Measurements from ENCODE around the gene ZMYM4.
"Not testable (repeated sequence)": the region's sequence is repeated elsewhere in the genome, so short reads cannot be mapped to it uniquely, and the experiment has no call there.

ZMYM4 gene

DNA sequence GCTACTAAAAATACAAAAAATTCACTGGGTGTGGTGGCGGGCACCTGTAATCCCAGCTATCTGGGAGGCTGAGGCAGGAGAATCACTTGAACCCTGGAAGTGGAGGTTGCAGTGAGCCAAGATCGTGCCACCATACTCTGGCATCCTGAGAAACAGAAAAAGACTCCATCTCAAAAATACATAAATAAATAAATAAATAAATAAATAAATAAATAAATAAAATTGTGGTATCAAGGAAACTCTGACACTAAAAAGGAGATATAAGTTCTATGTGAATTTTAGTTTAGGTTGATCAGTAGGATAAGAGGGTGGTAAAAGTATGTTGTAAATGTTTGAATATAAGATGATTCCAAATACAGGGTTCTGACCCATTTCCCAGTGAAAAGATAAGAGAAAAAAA, 63.1 kb downstream of the ZMYM4 start:
- not testable (repeated sequence) for DNase-seq

GRCh38 chr1:35334485-35334884, 66.0 kb downstream of the ZMYM4 start:
- DNase-seq: no peak

DNA sequence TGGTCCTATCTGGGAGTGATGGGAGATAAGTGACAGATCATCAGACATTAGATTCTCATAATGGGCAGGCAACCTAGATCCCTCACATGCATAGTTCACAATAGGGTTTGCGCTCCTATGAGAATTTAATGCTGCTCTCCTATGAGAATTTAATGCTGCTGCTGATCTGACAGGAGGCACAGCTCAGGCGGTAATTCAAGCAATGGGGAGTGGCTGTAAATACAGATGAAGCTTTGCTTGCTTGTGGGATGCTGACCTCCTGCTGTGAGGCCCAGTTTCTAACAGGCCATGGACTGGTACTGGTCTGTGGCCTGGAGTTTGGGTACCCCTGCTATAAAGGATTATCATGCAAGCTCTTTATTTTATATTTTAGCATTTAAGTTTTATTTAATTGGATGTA, 72.0 kb downstream of the ZMYM4 start:
- DNase-seq: no peak

- no peak for DNase-seq
Measured at GRCh38 chr1:35345439-35345981, 77.0 kb downstream of the ZMYM4 start.

GRCh38 chr1:35350872-35351271, 82.4 kb downstream of the ZMYM4 start:
- DNase-seq: no peak

GRCh38 chr1:35359995-35360394, 91.5 kb downstream of the ZMYM4 start:
- DNase-seq: no peak

- no peak for DNase-seq
Measured at GRCh38 chr1:35361638-35362037, 93.1 kb downstream of the ZMYM4 start.

GRCh38 chr1:35364741-35365140, 96.2 kb downstream of the ZMYM4 start:
- no peak for DNase-seq

GRCh38 chr1:35367914-35368313, 99.4 kb downstream of the ZMYM4 start:
- no peak for DNase-seq

GRCh38 chr1:35369922-35370671, 101.6 kb downstream of the ZMYM4 start:
- no peak for DNase-seq

DNA sequence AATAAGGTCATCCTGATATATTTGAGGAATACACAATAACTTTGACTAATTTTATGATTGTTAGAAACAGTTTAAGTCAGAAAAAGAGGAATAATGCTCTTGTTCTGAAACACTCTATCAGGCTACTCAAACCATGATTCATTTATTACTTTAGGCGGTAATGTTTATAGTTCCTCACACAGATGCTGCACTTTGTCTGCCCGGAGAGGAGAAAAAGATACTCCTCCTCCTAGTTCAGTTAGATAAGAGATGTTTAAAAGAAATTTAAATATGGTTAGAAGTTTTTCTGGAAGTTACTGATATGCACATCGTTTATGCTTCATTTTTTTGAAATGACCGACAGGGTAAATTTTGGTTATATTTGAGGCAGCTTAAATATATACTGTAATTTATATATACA, 103.0 kb downstream of the ZMYM4 start:
- DNase-seq: no peak

DNA sequence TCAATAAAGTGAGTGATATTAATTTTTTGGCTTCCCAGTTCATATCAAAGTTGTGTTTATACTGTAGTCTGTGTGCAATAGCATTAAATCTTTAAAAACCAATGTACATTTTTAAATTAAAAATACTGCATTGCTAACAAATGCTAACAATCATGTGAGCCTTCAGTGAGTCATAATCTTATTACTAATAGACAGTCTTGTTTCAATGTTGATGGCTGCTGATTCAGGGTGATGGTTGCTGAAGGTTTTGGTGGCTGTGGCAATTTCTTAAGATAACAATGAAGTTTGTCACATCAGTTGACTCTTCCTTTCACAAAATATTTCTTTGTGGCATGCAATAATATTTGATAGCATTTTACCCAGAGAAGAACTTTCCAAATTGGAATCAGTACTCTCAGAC, 109.0 kb downstream of the ZMYM4 start:
- no peak for DNase-seq

DNA sequence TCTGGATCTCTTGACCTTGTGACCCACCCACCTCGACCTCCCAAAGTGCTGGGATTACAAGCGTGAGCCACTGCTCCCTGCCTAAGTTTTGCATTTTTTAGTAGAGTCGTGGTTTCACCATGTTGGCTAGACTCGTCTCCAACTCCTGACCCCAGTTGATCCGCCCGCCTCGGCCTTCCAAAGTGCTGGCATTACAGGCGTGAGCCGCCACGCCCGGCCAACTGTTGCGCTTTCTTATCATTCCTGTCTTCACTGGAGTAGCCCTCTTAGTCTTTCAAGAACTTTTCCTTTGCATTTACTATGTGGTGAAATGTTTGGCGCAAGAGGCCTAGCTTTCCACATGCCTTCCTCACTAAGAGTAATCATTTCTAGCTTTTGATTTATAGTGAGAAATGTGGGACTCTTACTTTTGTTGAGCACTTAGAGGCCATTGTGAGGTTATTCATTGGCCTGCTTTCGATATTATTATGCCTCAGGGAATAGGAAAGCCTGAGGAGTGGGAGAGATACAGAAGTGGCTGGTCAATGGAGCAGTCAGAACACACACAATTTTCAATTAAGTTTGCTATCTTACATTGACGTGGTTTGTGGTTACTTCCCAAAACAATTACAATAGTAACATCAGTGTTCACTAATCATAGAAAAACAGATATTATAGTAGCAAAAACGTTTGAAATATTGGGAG, 111.0 kb downstream of the ZMYM4 start:
- DNase-seq: no peak

DNA sequence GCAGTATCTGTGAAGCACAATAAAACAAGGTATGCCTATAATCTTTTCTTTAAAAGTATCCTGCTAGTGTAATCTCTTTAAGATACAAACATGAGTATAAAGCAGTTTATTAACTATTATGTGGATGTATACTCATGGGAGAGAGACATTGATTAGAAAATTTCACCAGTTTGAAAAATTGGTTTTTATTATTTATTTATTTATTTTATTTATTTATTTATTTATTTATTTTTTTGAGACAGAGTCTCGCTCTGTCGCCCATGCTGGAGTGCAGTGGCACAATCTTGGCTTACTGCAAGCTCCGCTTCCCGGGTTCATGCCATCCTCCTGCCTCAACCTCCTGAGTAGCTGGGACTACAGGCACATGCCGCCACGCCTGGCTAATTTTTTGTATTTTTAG, 111.6 kb downstream of the ZMYM4 start:
- DNase-seq: not testable (repeated sequence)

DNA sequence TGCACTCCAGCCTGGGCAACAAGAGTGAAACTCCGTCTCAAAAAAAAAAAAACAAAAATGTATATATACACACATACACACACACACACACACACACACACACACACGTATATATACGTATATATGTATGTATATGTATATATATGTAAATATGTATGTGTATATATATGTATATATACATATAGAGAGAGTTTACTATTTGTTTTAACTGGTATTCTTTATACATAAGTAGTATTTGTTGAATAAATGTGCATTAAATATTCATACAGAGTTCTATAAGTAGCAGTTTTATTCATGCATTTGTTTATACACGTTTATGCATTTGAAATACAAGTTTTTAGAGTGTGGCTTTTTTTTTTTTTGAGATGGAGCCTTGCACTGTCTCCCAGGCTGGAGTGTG, 113.6 kb downstream of the ZMYM4 start:
- DNase-seq: no peak

GRCh38 chr1:35386290-35386689, 117.8 kb downstream of the ZMYM4 start:
- no peak for DNase-seq

- DNase-seq: no peak
Measured at GRCh38 chr1:35386959-35387358, 118.5 kb downstream of the ZMYM4 start.

- DNase-seq: no peak
Measured at GRCh38 chr1:35390600-35391494, 122.3 kb downstream of the ZMYM4 start.

GRCh38 chr1:35394386-35394785, 125.9 kb downstream of the ZMYM4 start:
- DNase-seq: no peak

GRCh38 chr1:35398739-35399138, 130.2 kb downstream of the ZMYM4 start:
- no peak for DNase-seq

- no peak for DNase-seq
Measured at GRCh38 chr1:35401049-35401448, 132.5 kb downstream of the ZMYM4 start.

GRCh38 chr1:35406103-35406502, 137.6 kb downstream of the ZMYM4 start:
- no peak for DNase-seq

DNA sequence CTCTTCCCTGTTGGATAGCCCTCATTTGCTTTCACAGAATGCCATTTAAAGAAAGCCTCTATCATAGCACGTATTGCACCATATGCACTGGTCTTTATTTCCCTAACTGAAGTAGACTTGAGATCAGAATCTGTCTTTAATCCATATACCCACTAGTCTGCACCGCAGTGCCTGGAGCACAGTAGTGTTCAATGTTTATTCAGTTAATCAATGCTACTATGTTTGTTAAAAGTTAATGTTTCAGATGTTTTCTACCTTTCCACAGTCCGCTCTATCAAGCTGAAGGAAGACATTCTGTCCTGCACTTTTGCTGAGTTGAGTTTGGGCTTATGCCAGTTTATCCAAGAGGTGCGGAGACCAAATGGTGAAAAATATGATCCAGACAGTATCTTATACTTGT, 139.2 kb downstream of the ZMYM4 start:
- no peak for DNase-seq

Measured in CD4-positive, alpha-beta T cell treated with Interleukin-17A for 4 hours (primary cell).